Cardiac fibroblast (primary cell): ENCODE data around the gene TMCC1.
A peak's percentile ranks its signal among the peaks of the same experiment; 100 is the strongest.

Experiments
- DNase-seq, 2 donors: peaks; one replicate each; pipeline versions ENCODE4 v3.0.0 to v3.0.0-alpha.2; 2010; ENCODE audit warnings: low read depth in 2 of 2
- H3K4me3 ChIP-seq, 2 donors: replicated peaks in 1 of 2; 1 replicate in 1 of 2; 2 replicates in 1 of 2; pipeline ENCODE4 v1.5.1; 2011; ENCODE audit warnings: low read depth in 2 of 2, low read length in 2 of 2, mild to moderate bottlenecking in 2 of 2, moderate library complexity in 1 of 2
- CTCF ChIP-seq: IDR thresholded peaks from one replicate; pipeline ENCODE4 v1.5.1; 2011; ENCODE audit warnings: low read depth, mild to moderate bottlenecking, low read length, inconsistent platforms

Gene TMCC1

GRCh38 chr3:129829640-129830039 is 63.9 kb downstream of the TMCC1 start:
- TF ChIP-seq CTCF: peak; percentile 70
- H3K4me3 ChIP-seq: no peak overlapping the region
- peak; percentile 92 to 95 for DNase-seq

DNA sequence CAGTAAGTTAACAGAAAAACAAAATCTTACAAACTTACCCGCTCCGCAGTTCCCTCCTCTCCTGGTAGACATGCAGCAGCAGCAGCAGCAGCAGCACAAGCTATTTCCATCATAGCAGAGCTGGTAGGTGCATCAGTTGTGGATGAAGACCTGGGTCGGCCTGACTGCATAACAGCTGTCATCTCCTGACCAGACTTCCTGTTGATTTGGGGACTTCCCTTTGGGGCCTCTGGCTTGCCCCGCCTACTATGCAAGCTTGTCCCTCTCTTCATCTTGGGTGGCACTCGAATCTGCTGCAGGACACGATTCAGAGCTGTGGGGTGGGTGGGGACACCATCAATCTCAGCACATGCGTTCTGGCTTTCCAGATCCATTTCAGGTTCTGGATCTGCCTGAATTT is 65.7 kb downstream of the TMCC1 start:
- no peak for TF ChIP-seq CTCF
- H3K4me3 ChIP-seq: no peak overlapping the region
- DNase-seq: no peak

DNA sequence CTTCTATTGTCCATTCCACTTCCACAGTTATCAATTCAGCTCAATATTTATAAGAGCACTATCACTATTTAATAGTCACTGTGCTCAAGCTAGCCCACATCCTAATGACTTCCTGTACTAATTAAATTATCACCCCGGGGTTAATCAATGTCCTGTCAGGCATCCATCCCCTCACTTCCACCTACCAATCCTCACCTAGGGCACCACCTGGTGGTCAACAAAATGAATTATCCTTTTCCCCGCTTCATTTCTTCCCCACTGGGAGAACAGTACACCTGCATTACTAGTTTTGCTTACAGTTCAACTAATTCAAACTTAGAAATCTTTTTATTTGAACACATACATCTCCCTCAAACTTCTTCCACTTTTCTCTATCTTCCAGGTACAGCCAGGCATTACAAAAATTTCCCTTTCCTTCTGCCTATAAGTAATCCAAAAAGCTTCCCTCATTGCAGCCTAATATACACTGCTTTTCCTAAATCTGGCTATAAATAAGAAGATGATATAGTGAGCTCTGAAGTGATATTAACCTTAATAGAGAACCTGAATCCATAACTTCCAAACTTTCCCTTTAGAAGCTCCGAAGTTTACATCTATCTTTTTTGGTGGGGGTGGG is 68.5 kb downstream of the TMCC1 start:
- no peak overlapping the region for H3K4me3 ChIP-seq
- TF ChIP-seq CTCF: peak; percentile 48
- DNase-seq: peak; percentile 67 to 69

DNA sequence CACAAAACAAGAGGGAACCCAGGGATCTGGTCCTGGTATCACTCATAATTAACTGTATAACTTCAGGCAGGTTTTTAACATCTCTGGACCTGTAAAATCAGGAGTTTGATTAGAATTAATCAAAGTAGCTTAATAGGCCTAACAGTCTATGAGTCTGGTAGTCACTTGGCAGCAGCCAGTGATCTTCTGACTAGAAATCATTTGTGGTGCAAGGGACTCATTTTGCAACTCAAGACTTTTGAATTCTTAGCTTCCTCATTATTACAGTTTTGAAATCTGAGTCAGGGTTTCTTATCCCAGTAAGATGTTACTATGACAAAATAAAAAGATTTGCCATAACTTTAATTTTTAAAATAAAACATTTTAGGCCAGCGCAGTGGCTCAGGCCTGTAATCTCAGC is 70.8 kb downstream of the TMCC1 start:
- TF ChIP-seq CTCF: no peak
- peak; percentile 66 to 72 for DNase-seq
- no peak overlapping the region for H3K4me3 ChIP-seq

DNA sequence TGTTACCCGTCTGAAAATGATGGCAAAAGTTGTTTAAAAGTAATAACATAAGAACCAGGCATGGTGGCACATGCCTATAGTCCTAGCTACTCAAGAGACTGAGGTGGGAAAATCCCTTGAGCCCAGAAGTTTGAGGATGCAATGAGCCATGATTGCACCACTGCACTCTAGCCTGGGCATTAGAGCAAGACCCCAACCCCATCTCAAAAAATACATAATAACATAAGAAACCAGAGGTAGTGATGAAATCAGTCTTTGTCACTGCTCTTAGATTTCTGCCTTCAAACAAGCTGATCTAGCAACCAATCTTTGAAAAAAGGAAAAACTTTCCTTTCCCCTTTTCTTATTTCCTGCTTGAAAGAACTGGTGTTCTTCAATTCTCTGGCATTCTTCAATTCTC is 71.3 kb downstream of the TMCC1 start:
- no peak overlapping the region for H3K4me3 ChIP-seq
- TF ChIP-seq CTCF: no peak
- no peak for DNase-seq

DNA sequence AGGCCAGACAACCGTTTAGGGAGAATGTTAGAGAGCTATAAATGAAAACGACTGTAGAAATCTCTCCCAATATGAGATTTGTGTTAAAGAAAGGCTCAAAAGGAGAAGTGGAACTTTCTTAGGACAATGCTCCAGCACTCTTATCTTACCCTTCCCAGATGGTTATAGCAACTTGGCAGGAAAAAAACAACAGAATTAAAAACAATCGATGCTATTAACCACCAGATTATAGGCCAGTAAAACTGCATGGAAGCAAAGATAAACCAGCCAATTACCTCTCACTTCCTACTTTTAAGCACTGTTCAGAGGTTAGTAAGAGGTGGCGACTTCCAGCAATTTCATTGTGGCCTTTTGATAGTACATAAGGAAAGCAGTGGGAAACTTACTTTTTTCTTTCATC is 72.9 kb downstream of the TMCC1 start:
- DNase-seq: peak in 1 of 2 donors; percentile 3
- no peak for TF ChIP-seq CTCF
- H3K4me3 ChIP-seq: no peak overlapping the region

- no peak for DNase-seq
- no peak for TF ChIP-seq CTCF
Measured at GRCh38 chr3:129812589-129812988, 80.9 kb downstream of the TMCC1 start.

More at GRCh38 chr3:129812589-129812988, 80.9 kb downstream of the TMCC1 start:
- no peak overlapping the region for H3K4me3 ChIP-seq
